GM12878 (cell line): ENCODE measurements around the gene RAD51B. TPM values are rescaled to one million over a fixed set of nuclear protein-coding genes. Genes with fewer than 3 reads are reported as not detected.

Experiments used
- ATAC-seq: fragments of 200-7000 bp; cut with Tn5 transposase; 3 replicates; pipeline ENCODE4 v1.9.1; 2020; ENCODE audit warnings: mild to moderate bottlenecking, moderate library complexity
- BruUV-seq: library from RNA; stranded (reverse); fragments of 400-500 nt; replicated peaks from 2 replicates; lab custom pipeline; 2021; lab: Mats Ljungman, UMichigan
- CTCF ChIA-PET: fragments of 300-600 bp; sonication (Branson Sonifier 250); formaldehyde crosslinking; extraction: SDS; loops from one replicate; lab custom pipeline; 2021; ENCODE audit warnings: inconsistent platforms; lab: Yijun Ruan, JAX
- POLR2A ChIA-PET: fragments of 350-600 bp; formaldehyde crosslinking; extraction: SDS; loops from one replicate; lab custom pipeline; 2021; ENCODE audit warnings: inconsistent platforms; lab: Charles Lee
- RAD21 ChIA-PET: fragments of 300-600 bp; sonication (Branson Sonifier 250); formaldehyde crosslinking; loops from one replicate; lab custom pipeline; 2023; ENCODE audit warnings: antibody characterized with exemption; ENCODE audit not compliant: unreplicated experiment; lab: Charles Lee
- SMC1A ChIA-PET: fragments of 300-600 bp; sonication (Branson Sonifier 250); formaldehyde crosslinking; loops from one replicate; lab custom pipeline; 2023; ENCODE audit not compliant: unreplicated experiment, uncharacterized antibody; lab: Charles Lee
- DNase-seq: peaks from one replicate; pipeline ENCODE4 v3.0.0-alpha.2; 2011; ENCODE audit warnings: low read depth, low spot score
- FAIRE-seq: peaks from 3 replicates; lab custom pipeline; 2011; peaks lifted over from hg19 to GRCh38; lab: Jason Lieb, UNC
- H2AFZ ChIP-seq: 2 replicates; pipeline ENCODE4 v1.6.0; 2011; ENCODE audit warnings: low read depth, low read length, control low read depth; ENCODE audit not compliant: control insufficient read depth
- H3K27ac ChIP-seq: 2 replicates; pipeline ENCODE4 v1.5.1; 2011; ENCODE audit warnings: control low read depth; ENCODE audit not compliant: control insufficient read depth, insufficient read depth
- H3K27me3 ChIP-seq, 2 experiments: replicated peaks in 1 of 2; 2 replicates each; pipeline versions ENCODE4 v1.6.0 to v1.6.1; 2011; ENCODE audit warnings: low read length in 1 of 2; ENCODE audit not compliant: control insufficient read depth in 2 of 2, insufficient read depth in 2 of 2
- H3K36me3 ChIP-seq, 2 experiments: 2 replicates each; pipeline ENCODE4 v1.5.1; 2011; ENCODE audit warnings: low read length in 1 of 2; ENCODE audit not compliant: control insufficient read depth in 2 of 2, insufficient read depth in 2 of 2
- H3K4me1 ChIP-seq: 2 replicates; pipeline ENCODE4 v1.6.1; 2011; ENCODE audit warnings: mild to moderate bottlenecking, low read length, moderate library complexity, mixed read lengths; ENCODE audit not compliant: control insufficient read depth, insufficient read depth
- H3K4me2 ChIP-seq: 2 replicates; pipeline ENCODE4 v1.6.0; 2011; ENCODE audit warnings: control low read depth; ENCODE audit not compliant: control insufficient read depth, insufficient read depth
- H3K4me3 ChIP-seq: fragments of 200-600 bp; sonication (generic); 2 replicates; pipeline ENCODE4 v1.5.1; 2016
- H3K79me2 ChIP-seq: 2 replicates; pipeline ENCODE4 v1.6.0; 2011; ENCODE audit warnings: low read length; ENCODE audit not compliant: control insufficient read depth, insufficient read depth
- H3K9ac ChIP-seq: 2 replicates; pipeline ENCODE4 v1.8.0; 2011; ENCODE audit warnings: low read length, control low read depth, mixed read lengths; ENCODE audit not compliant: control insufficient read depth, insufficient read depth
- H3K9me3 ChIP-seq: replicated peaks from 3 replicates; pipeline ENCODE4 v1.5.1; 2011; ENCODE audit warnings: mild to moderate bottlenecking, low read length; ENCODE audit not compliant: control insufficient read depth, insufficient read depth
- H4K20me1 ChIP-seq: 2 replicates; pipeline ENCODE4 v1.6.0; 2011; ENCODE audit not compliant: control insufficient read depth, insufficient read depth
- CHD4 ChIP-seq: fragments of 200-600 bp; sonication (generic); IDR thresholded peaks from 2 replicates; pipeline ENCODE4 v1.6.1; 2016; ENCODE audit warnings: mild to moderate bottlenecking
- IRF4 ChIP-seq: IDR thresholded peaks from 2 replicates; pipeline ENCODE4 v1.6.1; 2011; ENCODE audit warnings: low read depth, low read length
- KDM1A ChIP-seq: fragments of 200-600 bp; sonication (generic); IDR thresholded peaks from 2 replicates; pipeline ENCODE4 v1.6.1; 2016; ENCODE audit warnings: borderline replicate concordance
- MYC ChIP-seq: IDR thresholded peaks from 2 replicates; pipeline ENCODE4 v1.6.1; 2011; ENCODE audit warnings: mild to moderate bottlenecking, low read length, moderate library complexity, inconsistent platforms; ENCODE audit not compliant: insufficient read depth, insufficient replicate concordance, insufficient read length, severe bottlenecking
- NBN ChIP-seq: fragments of 450-650 bp; IDR thresholded peaks from 2 replicates; pipeline ENCODE4 v1.6.1; 2016
- NR2C1 ChIP-seq: fragments of 450-650 bp; IDR thresholded peaks from 2 replicates; pipeline ENCODE4 v1.6.1; 2017; ENCODE audit warnings: antibody characterized with exemption, mild to moderate bottlenecking, moderate library complexity
- NR2F1 ChIP-seq: fragments of 450-650 bp; conservative IDR thresholded peaks from 2 replicates; pipeline ENCODE4 v1.6.1; 2017; ENCODE audit warnings: mild to moderate bottlenecking
- NRF1 ChIP-seq: conservative IDR thresholded peaks from 2 replicates; pipeline ENCODE4 v1.6.1; 2011; ENCODE audit warnings: mild to moderate bottlenecking, low read depth, low read length, improper control_type of control experiment
- SMAD1 ChIP-seq: fragments of 450-650 bp; IDR thresholded peaks from 2 replicates; pipeline ENCODE4 v1.6.1; 2018; ENCODE audit warnings: mild to moderate bottlenecking, low read depth; ENCODE audit not compliant: partially characterized antibody
- SPI1 ChIP-seq: IDR thresholded peaks from 2 replicates; pipeline ENCODE4 v1.6.1; 2011; ENCODE audit warnings: low read depth, mild to moderate bottlenecking, low read length, moderate library complexity, borderline replicate concordance; ENCODE audit not compliant: insufficient read depth
- WGBS: methylation state at CpG from one replicate; pipeline ENCODE4 v1.1.6; 2016; ENCODE audit warnings: low lambda C conversion rate; ENCODE audit not compliant: insufficient replicate concordance, insufficient coverage; ENCODE audit errors: missing lambda C conversion rate; 5-methylcytosine and 5-hydroxymethylcytosine counted together
- in situ Hi-C: fragments of 300-500 bp; cut with MboI; formaldehyde crosslinking; loops from 9 replicates; pipeline ENCODE4 v1.14.3; 2018; ENCODE audit warnings: mixed read lengths
- intact Hi-C: fragments of 100-400 bp; cut with micrococcal nuclease; formaldehyde crosslinking; loops from one replicate; pipeline ENCODE4 v1.14.2; 2022; ENCODE audit not compliant: unreplicated experiment
- polyA plus RNA-seq, 11 experiments: library from polyadenylated mRNA; depleted of rRNA in 4 of 11; unstranded in 6 of 11; stranded (reverse) in 5 of 11; fragments of >200 nt; fragmentation: Nextera tagmentation in 4 of 11; fragmentation: Illumina TruSeq in 1 of 11; extraction: Ambion mirVana in 4 of 11; extraction: Trizol in 1 of 11; gene quantifications; 1 replicate in 1 of 11; 2 replicates in 10 of 11; pipeline versions ENCODE4 v1.2.1 to v1.2.3, GENCODE V29; 2011 to 2016; ENCODE audit warnings: inconsistent platforms in 2 of 11, missing spikeins in 2 of 11, low read depth in 1 of 11
- total RNA-seq, 4 experiments: library from RNA; depleted of rRNA in 3 of 4; stranded (reverse); fragments of >200 nt in 3 of 4; fragmentation: Illumina TruSeq in 1 of 4; extraction: Trizol in 1 of 4; gene quantifications; 2 replicates each; pipeline versions ENCODE4 v1.2.1 to v1.2.3, GENCODE V29; 2013 to 2021

RAD51B gene
- total and polyA plus RNA-seq, 10 of the 15 experiments (the other 5 are each of a cell fraction or from before 2014, with no cell fraction given) = 9.8 to 26.8 (median 21.3) TPM

GRCh38 chr14:68397371-68397811 is 577.8 kb downstream of the RAD51B start (continued):
- peak; percentile 64 for TF ChIP-seq SPI1

GRCh38 chr14:68397822-68398221 is 578.2 kb downstream of the RAD51B start:
- TF ChIP-seq NR2F1 (no peak), NR2C1 (no peak), KDM1A (no peak), NRF1 (no peak), MYC (no peak), SMAD1 (no peak), IRF4 (no peak), CHD4 (no peak), NBN (no peak)
- H4K20me1 ChIP-seq = no peaks in the 10 kb centered on the region
- CTCF ChIA-PET = interaction anchor here (0.5 to 1.4 kb wide), 3 partner anchors 15 to 285 kb away, joined by 3 to 4 read pairs (median 4); no protein-coding TSS in a partner anchor
- no peaks in the 10 kb centered on the region; the same call in 2 of the 3 replicates for H3K9me3 ChIP-seq
- SMC1A ChIA-PET = interaction anchor here (1.0 to 13.3 kb wide), 2 partner anchors 113 to 147 kb away, joined by 3 to 251 read pairs; no protein-coding TSS in a partner anchor
- BruUV-seq = no TSS peak
- FAIRE-seq (no peak), DNase-seq (no peak), ATAC-seq (no peak)
- H3K27me3 ChIP-seq = no peaks in the 10 kb centered on the region
- H2AFZ ChIP-seq = no peak overlapping the region
- H3K79me2 ChIP-seq = peaks cover 1% of the 10 kb centered on the region
- intact Hi-C loops (no loop called here), in situ Hi-C loops (no loop called here)
- POLR2A ChIA-PET = interaction anchor here (0.8 to 1.0 kb wide), 3 partner anchors 10 to 22 kb away, joined by 3 read pairs; no protein-coding TSS in a partner anchor
- 80% methylated on average over 6 of the region's 6 CpGs for WGBS
- RAD21 ChIA-PET = interaction anchor here (0.8 to 9.1 kb wide), 5 partner anchors 12 to 395 kb away, joined by 3 to 194 read pairs (median 3); partner anchors contain the start of gene ZFP36L1
- H3K36me3 ChIP-seq = no peaks in the 10 kb centered on the region
- H3K27ac ChIP-seq = no peak overlapping the region
- H3K9ac ChIP-seq = no peak overlapping the region
- no peak overlapping the region for H3K4me3 ChIP-seq
- H3K4me2 ChIP-seq = no peak overlapping the region
- H3K4me1 ChIP-seq = peaks cover 51% of the 10 kb centered on the region
